Prostate gland (tissue), 2 donors: ENCODE data around the gene PTPRG.

Experiments used
- CTCF ChIP-seq, 4 experiments: fragments of 200-600 bp in 2 of 4; fragments of 450-650 bp in 2 of 4; sonication (generic) in 2 of 4; IDR thresholded peaks; 1 replicate in 3 of 4; 2 replicates in 1 of 4; pipeline ENCODE4 v1.5.1; 2016 to 2019; ENCODE audit warnings: antibody characterized with exemption in 4 of 4, mild to moderate bottlenecking in 2 of 4, moderate library complexity in 2 of 4
- POLR2A ChIP-seq: fragments of 450-650 bp; IDR thresholded peaks from one replicate; pipeline ENCODE4 v1.6.1; 2016; ENCODE audit warnings: antibody characterized with exemption, mild to moderate bottlenecking
- POLR2AphosphoS5 ChIP-seq: sonication (generic); formaldehyde crosslinking; IDR thresholded peaks from one replicate; pipeline ENCODE4 v1.6.1; 2017; ENCODE audit warnings: antibody characterized with exemption

- TF ChIP-seq CTCF (IDR thresholded peaks at IDR 0.05) (no peak), POLR2A (no peak), POLR2AphosphoS5 (no peak)
Measured at GRCh38 chr3:62101488-62101887, 540.1 kb downstream of the PTPRG start.
